ENCODE results near the gene CNTF. TPM values are rescaled to one million over a fixed set of nuclear protein-coding genes. Genes with fewer than 3 reads are reported as not detected.
A peak's percentile ranks its signal among the peaks of the same experiment; 100 is the strongest.

The CNTF gene
- total RNA-seq, 1 donor, result 1.4 TPM

DNA sequence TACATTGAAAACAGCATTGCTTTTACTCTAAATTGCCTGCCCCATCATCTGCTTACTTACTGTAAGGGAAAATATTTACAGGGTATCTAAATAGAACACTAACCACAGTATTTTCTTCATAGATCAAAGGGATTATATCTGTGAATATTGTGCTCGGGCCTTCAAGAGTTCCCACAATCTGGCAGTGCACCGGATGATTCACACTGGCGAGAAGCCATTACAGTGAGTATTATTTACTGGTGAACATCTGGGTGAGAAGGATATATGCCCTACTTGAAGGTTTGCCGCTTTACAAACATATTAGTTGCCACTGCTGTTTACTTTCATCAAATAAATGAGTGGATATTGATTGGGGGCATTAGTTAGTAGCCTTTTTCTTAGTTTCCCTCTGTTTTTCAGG lies 5.9 kb upstream of the CNTF start:
- peak; percentile 74 for DNase-seq (ENCODE audit: insufficient read length, low spot score, missing footprints)
- peaks cover 90% of the 10 kb centered on the region for H3K36me3 ChIP-seq (ENCODE audit: insufficient read depth, low read length)
- TF ChIP-seq, protein P1, sequence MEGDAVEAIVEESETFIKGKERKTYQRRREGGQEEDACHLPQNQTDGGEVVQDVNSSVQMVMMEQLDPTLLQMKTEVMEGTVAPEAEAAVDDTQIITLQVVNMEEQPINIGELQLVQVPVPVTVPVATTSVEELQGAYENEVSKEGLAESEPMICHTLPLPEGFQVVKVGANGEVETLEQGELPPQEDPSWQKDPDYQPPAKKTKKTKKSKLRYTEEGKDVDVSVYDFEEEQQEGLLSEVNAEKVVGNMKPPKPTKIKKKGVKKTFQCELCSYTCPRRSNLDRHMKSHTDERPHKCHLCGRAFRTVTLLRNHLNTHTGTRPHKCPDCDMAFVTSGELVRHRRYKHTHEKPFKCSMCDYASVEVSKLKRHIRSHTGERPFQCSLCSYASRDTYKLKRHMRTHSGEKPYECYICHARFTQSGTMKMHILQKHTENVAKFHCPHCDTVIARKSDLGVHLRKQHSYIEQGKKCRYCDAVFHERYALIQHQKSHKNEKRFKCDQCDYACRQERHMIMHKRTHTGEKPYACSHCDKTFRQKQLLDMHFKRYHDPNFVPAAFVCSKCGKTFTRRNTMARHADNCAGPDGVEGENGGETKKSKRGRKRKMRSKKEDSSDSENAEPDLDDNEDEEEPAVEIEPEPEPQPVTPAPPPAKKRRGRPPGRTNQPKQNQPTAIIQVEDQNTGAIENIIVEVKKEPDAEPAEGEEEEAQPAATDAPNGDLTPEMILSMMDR (IDR thresholded peaks at IDR 0.05; ENCODE audit: extremely low read depth, low read depth, low read length), result no peak
- H3K79me2 ChIP-seq (ENCODE audit: insufficient read depth, low read length), result peaks cover 38% of the 10 kb centered on the region
- no peak overlapping the region for H3K4me2 ChIP-seq (ENCODE audit: insufficient read depth, low read length)
- no peaks in the 10 kb centered on the region for H3K9me3 ChIP-seq (ENCODE audit: low read depth, low read length)
- H2AFZ ChIP-seq (ENCODE audit: low read length), result no peak overlapping the region
- peak overlapping the region; percentile 2 for H3K27ac ChIP-seq (ENCODE audit: low read depth, low read length)
- H3K4me3 ChIP-seq (ENCODE audit: insufficient read depth, low read length), result no peak overlapping the region
- peaks cover 30% of the 10 kb centered on the region for H3K4me1 ChIP-seq (ENCODE audit: insufficient read depth, low read length)
- no peaks in the 10 kb centered on the region for H4K20me1 ChIP-seq (ENCODE audit: insufficient read depth, low read length)
- H3K27me3 ChIP-seq (ENCODE audit: insufficient read depth, low read length), result no peaks in the 10 kb centered on the region

- Histone ChIP-seq H3K9me3 (ENCODE audit: low read depth, low read length) (no peaks in the 10 kb centered on the region), H3K36me3 (ENCODE audit: insufficient read depth, low read length) (peaks cover 83% of the 10 kb centered on the region), H3K79me2 (ENCODE audit: insufficient read depth, low read length) (peaks cover 45% of the 10 kb centered on the region), H3K4me1 (ENCODE audit: insufficient read depth, low read length) (peaks cover 38% of the 10 kb centered on the region), H3K27ac (ENCODE audit: low read depth, low read length) (no peak overlapping the region), H3K4me2 (ENCODE audit: insufficient read depth, low read length) (no peak overlapping the region), H3K4me3 (ENCODE audit: insufficient read depth, low read length) (no peak overlapping the region), H3K27me3 (ENCODE audit: insufficient read depth, low read length) (no peaks in the 10 kb centered on the region), H4K20me1 (ENCODE audit: insufficient read depth, low read length) (no peaks in the 10 kb centered on the region), H2AFZ (ENCODE audit: low read length) (no peak overlapping the region)
- DNase-seq (ENCODE audit: insufficient read length, low spot score, missing footprints), result no peak
- TF ChIP-seq, protein P1 (IDR thresholded peaks at IDR 0.05; ENCODE audit: extremely low read depth, low read depth, low read length), result peak; percentile 17
Observed at GRCh38 chr11:58617976-58618557, 4.4 kb upstream of the CNTF start.

DNA sequence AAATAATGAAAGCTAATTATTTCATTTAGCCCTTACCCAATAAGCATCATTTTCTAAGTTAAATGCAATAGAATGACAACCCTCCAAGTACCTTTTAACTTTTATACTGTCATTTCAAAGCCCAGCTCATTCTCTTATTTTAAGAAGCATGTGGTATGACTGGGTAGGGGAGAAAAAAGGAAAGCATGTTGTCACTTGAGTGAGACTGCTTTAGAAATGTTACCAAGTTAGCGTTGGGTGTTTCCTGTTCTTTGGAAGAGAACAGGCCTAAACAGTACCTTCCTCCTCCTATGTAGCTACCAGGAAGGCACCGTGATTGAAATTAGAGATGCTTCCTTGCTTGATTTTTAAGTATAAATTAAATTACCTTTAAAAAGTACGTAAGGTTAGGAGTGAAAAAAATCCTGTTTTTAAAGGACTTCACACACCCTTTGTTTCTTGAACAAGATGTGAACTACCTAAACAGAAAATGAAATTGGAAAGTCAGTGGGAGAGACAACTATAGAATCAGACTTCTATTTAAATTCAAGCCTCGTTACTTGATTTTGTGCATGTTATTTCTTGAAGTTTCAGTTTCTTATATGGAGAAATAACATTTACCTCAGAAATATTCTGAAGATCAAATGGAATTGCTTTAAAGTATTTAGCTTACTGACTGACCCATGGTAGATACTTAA lies 741 bp upstream of the CNTF start:
- Histone ChIP-seq H3K9me3 (ENCODE audit: low read depth, low read length) (no peaks in the 10 kb centered on the region), H3K27me3 (ENCODE audit: insufficient read depth, low read length) (no peaks in the 10 kb centered on the region), H3K79me2 (ENCODE audit: insufficient read depth, low read length) (peaks cover 50% of the 10 kb centered on the region), H3K4me2 (ENCODE audit: insufficient read depth, low read length) (no peak overlapping the region), H3K36me3 (ENCODE audit: insufficient read depth, low read length) (peaks cover 79% of the 10 kb centered on the region), H4K20me1 (ENCODE audit: insufficient read depth, low read length) (no peaks in the 10 kb centered on the region), H3K4me3 (ENCODE audit: insufficient read depth, low read length) (no peak overlapping the region), H3K4me1 (ENCODE audit: insufficient read depth, low read length) (peaks cover 46% of the 10 kb centered on the region), H2AFZ (ENCODE audit: low read length) (no peak overlapping the region), H3K27ac (ENCODE audit: low read depth, low read length) (peak overlapping the region; percentile 27)
- no peak for DNase-seq (ENCODE audit: insufficient read length, low spot score, missing footprints)
- TF ChIP-seq, protein P1 (IDR thresholded peaks at IDR 0.05; ENCODE audit: extremely low read depth, low read depth, low read length), result no peak

DNA sequence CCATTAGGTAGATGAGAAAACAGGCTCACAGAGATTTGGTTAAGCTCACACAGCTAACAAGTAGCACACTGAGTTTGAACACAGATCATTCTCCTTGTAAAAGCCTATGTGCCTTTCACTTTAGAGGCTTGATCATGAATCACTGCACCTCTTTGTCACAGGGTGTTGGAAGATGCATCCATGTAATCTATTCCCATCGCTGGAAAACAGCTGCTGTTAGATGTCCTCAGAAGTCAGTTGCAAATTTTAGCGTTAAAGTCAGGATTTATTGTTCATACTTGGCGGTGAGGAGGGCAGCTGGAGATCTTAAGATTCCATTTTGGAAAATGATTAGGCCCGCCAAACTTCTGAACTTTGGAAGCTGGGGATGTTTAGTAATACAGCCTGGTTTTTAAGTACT lies 2.6 kb downstream of the CNTF start:
- H3K4me2 ChIP-seq (ENCODE audit: insufficient read depth, low read length), result no peak overlapping the region
- no peak overlapping the region for H3K4me3 ChIP-seq (ENCODE audit: insufficient read depth, low read length)
- TF ChIP-seq, protein P1 (IDR thresholded peaks at IDR 0.05; ENCODE audit: extremely low read depth, low read depth, low read length), result no peak
- peaks cover 46% of the 10 kb centered on the region for H3K36me3 ChIP-seq (ENCODE audit: insufficient read depth, low read length)
- no peaks in the 10 kb centered on the region for H3K9me3 ChIP-seq (ENCODE audit: low read depth, low read length)
- H3K4me1 ChIP-seq (ENCODE audit: insufficient read depth, low read length), result peaks cover 61% of the 10 kb centered on the region
- no peak for DNase-seq (ENCODE audit: insufficient read length, low spot score, missing footprints)
- peaks cover 34% of the 10 kb centered on the region for H3K79me2 ChIP-seq (ENCODE audit: insufficient read depth, low read length)
- H3K27me3 ChIP-seq (ENCODE audit: insufficient read depth, low read length), result no peaks in the 10 kb centered on the region
- peak overlapping the region; percentile 81 for H3K27ac ChIP-seq (ENCODE audit: low read depth, low read length)
- peaks cover 2% of the 10 kb centered on the region for H4K20me1 ChIP-seq (ENCODE audit: insufficient read depth, low read length)
- no peak overlapping the region for H2AFZ ChIP-seq (ENCODE audit: low read length)

All from osteoblast (primary cell).